ENCODE results near the gene ALAS1. TPM values are rescaled to one million over a fixed set of nuclear protein-coding genes. Genes with fewer than 3 reads are reported as not detected.

Gene ALAS1
- total RNA-seq, 1 experiment from 2014 or later, result 80.2 TPM

GRCh38 chr3:52253314-52254304, 55.6 kb downstream of the ALAS1 start:
- CTCF ChIA-PET, result interaction anchor here (0.6 to 0.7 kb wide), 3 partner anchors 47 to 280 kb away, joined by 3 to 7 read pairs (median 3); no protein-coding TSS in a partner anchor
- TF ChIP-seq, protein P1, sequence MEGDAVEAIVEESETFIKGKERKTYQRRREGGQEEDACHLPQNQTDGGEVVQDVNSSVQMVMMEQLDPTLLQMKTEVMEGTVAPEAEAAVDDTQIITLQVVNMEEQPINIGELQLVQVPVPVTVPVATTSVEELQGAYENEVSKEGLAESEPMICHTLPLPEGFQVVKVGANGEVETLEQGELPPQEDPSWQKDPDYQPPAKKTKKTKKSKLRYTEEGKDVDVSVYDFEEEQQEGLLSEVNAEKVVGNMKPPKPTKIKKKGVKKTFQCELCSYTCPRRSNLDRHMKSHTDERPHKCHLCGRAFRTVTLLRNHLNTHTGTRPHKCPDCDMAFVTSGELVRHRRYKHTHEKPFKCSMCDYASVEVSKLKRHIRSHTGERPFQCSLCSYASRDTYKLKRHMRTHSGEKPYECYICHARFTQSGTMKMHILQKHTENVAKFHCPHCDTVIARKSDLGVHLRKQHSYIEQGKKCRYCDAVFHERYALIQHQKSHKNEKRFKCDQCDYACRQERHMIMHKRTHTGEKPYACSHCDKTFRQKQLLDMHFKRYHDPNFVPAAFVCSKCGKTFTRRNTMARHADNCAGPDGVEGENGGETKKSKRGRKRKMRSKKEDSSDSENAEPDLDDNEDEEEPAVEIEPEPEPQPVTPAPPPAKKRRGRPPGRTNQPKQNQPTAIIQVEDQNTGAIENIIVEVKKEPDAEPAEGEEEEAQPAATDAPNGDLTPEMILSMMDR (IDR thresholded peaks at IDR 0.05; ENCODE audit: unreplicated experiment), result no peak
- no peak overlapping the region for H3K4me3 Mint-ChIP-seq (ENCODE audit: low read depth, unreplicated experiment)
- no peaks in the 10 kb centered on the region for H3K4me1 Mint-ChIP-seq (ENCODE audit: low read depth, unreplicated experiment)
- no peak overlapping the region for H3K27ac Mint-ChIP-seq (ENCODE audit: unreplicated experiment)
- no TSS peak for BruUV-seq (replicated peaks)
- H3K27me3 Mint-ChIP-seq (ENCODE audit: unreplicated experiment), result no peaks in the 10 kb centered on the region
- no peak for DNase-seq
- H3K36me3 Mint-ChIP-seq (ENCODE audit: insufficient read depth, unreplicated experiment), result peaks cover 62% of the 10 kb centered on the region
- no peaks in the 10 kb centered on the region for H3K9me3 Mint-ChIP-seq (ENCODE audit: low read depth, unreplicated experiment)
- intact Hi-C loops (cut with micrococcal nuclease; ENCODE audit: unreplicated experiment), result no loop called here

DNA sequence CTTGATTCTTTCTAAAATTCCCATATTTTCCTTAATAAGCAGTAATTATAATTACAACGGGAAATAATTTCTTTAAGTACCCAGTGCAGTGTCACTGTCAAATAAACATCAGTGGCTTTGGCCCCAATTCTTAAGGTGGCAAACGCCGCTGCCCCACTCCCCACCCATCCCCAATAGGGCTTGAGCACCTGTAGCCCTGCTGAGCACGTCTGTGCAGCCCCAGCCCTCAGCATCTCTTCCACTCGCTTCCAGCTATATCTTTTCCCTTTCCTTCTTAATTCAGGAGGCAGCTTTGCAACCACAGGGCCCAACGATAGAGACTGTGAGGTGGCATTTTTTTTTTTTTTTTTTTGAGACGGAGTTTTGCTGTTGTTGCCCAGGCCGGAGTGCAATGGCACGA, 56.6 kb downstream of the ALAS1 start:
- H3K27me3 Mint-ChIP-seq (ENCODE audit: unreplicated experiment), result no peaks in the 10 kb centered on the region
- H3K9me3 Mint-ChIP-seq (ENCODE audit: low read depth, unreplicated experiment), result no peaks in the 10 kb centered on the region
- peaks cover 69% of the 10 kb centered on the region for H3K36me3 Mint-ChIP-seq (ENCODE audit: insufficient read depth, unreplicated experiment)
- CTCF ChIA-PET, result no interaction called here
- BruUV-seq (replicated peaks), result no TSS peak
- DNase-seq, result no peak
- TF ChIP-seq, protein P1 (IDR thresholded peaks at IDR 0.05; ENCODE audit: unreplicated experiment), result no peak
- no peak overlapping the region for H3K4me3 Mint-ChIP-seq (ENCODE audit: low read depth, unreplicated experiment)
- H3K4me1 Mint-ChIP-seq (ENCODE audit: low read depth, unreplicated experiment), result no peaks in the 10 kb centered on the region
- no peak overlapping the region for H3K27ac Mint-ChIP-seq (ENCODE audit: unreplicated experiment)
- intact Hi-C loops (cut with micrococcal nuclease; ENCODE audit: unreplicated experiment), result no loop called here

DNA sequence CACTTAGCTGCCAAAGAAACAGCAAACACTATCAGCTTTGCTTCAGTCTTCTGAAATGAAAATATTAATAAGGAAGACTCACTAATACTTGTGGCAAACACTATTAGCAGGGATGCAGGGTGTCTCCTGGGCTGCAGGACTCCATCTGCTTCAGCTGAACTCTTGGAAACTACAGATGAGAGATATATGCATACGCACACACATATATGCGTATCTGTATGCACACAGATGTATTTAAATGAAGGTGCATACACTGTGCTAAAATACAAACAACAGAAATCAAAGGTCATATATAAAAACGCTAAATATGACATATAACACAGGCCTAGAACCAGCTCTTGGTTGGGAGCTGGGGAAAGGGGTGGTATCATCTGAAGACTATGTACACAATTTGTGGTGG, 58.2 kb downstream of the ALAS1 start:
- H3K36me3 Mint-ChIP-seq (ENCODE audit: insufficient read depth, unreplicated experiment), result peaks cover 65% of the 10 kb centered on the region
- H3K4me3 Mint-ChIP-seq (ENCODE audit: low read depth, unreplicated experiment), result no peak overlapping the region
- no peaks in the 10 kb centered on the region for H3K9me3 Mint-ChIP-seq (ENCODE audit: low read depth, unreplicated experiment)
- TF ChIP-seq, protein P1 (IDR thresholded peaks at IDR 0.05; ENCODE audit: unreplicated experiment), result no peak
- intact Hi-C loops (cut with micrococcal nuclease; ENCODE audit: unreplicated experiment), result no loop called here
- H3K4me1 Mint-ChIP-seq (ENCODE audit: low read depth, unreplicated experiment), result no peaks in the 10 kb centered on the region
- H3K27me3 Mint-ChIP-seq (ENCODE audit: unreplicated experiment), result no peaks in the 10 kb centered on the region
- CTCF ChIA-PET, result no interaction called here
- no peak overlapping the region for H3K27ac Mint-ChIP-seq (ENCODE audit: unreplicated experiment)
- BruUV-seq (replicated peaks), result no TSS peak
- no peak for DNase-seq

GRCh38 chr3:52256622-52257021, 58.7 kb downstream of the ALAS1 start:
- no peak overlapping the region for H3K4me3 Mint-ChIP-seq (ENCODE audit: low read depth, unreplicated experiment)
- H3K9me3 Mint-ChIP-seq (ENCODE audit: low read depth, unreplicated experiment), result no peaks in the 10 kb centered on the region
- DNase-seq, result no peak
- intact Hi-C loops (cut with micrococcal nuclease; ENCODE audit: unreplicated experiment), result no loop called here
- BruUV-seq (replicated peaks), result no TSS peak
- no peak overlapping the region for H3K27ac Mint-ChIP-seq (ENCODE audit: unreplicated experiment)
- CTCF ChIA-PET, result no interaction called here
- no peaks in the 10 kb centered on the region for H3K27me3 Mint-ChIP-seq (ENCODE audit: unreplicated experiment)
- TF ChIP-seq, protein P1 (IDR thresholded peaks at IDR 0.05; ENCODE audit: unreplicated experiment), result no peak
- no peaks in the 10 kb centered on the region for H3K4me1 Mint-ChIP-seq (ENCODE audit: low read depth, unreplicated experiment)
- peaks cover 65% of the 10 kb centered on the region for H3K36me3 Mint-ChIP-seq (ENCODE audit: insufficient read depth, unreplicated experiment)
